Measurements from ENCODE around the gene SGF29. TPM values are rescaled to one million over a fixed set of nuclear protein-coding genes. Genes with fewer than 3 reads are reported as not detected.

The SGF29 gene
- total and polyA plus RNA-seq, 9 of the 15 experiments (the other 6 are each of a cell fraction or from before 2014, with no cell fraction given) = 2.6 to 36.1 (median 21.2) TPM

DNA sequence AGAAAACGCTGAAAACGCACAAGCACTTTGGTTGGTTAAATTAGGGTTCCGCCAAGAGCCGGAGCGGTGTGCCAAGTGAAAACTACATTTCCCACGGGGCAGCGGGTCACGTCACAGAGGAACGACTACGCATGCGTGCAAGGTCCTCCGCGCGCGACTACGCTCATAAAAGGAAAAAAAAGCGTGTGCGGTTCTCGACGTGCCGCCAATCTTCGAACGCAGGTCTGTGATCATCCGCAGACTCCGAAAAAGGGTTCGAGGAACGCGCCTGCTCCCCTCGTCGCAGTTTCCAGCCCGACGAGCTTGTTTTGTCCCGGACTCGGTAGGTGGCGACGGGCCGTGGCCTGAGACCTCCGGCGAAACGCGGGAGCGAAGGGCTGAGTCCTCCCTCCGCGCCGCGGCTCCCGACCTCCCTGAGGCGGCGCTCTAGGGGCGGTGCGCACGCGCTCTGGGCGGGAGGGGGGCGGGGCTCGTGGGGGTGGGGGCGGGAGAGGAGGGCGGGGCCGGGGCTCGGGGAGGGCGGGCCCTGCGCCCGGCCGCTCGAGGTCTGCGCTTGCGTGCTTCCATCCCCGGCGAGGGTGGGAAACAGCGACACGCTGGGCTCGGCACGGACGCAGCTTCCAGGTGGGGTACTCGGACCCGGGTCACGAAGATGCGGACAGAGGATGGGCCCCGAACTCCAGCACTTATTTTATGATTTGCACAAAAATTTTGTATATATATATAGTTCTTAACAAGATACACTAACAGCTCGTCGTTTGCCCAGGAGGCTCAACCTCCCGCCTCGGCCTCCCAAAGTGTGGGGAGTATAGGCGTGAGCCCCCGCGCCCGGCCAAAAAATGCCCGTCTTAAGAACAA, at the start of gene SGF29 (continued):
- TF ChIP-seq POLR2A (conservative IDR thresholded peaks at IDR 0.05) (peak; percentile 99), CBX5 (IDR thresholded peaks at IDR 0.05; ENCODE audit: borderline replicate concordance, low read depth) (no peak), ZNF79 (CRISPR knock-in tag; IDR thresholded peaks at IDR 0.05; ENCODE audit: low read depth) (no peak), SAP30 (IDR thresholded peaks at IDR 0.05; ENCODE audit: borderline replicate concordance, insufficient read depth, low read depth, low read length, poor library complexity, severe bottlenecking) (no peak), KDM4B (IDR thresholded peaks at IDR 0.05; ENCODE audit: borderline replicate concordance in 2 of 2, low read depth in 1 of 2) (peak in 1 of 2 experiments; percentile 81; a peak in 1 of 4 replicates), POLR2B (IDR thresholded peaks at IDR 0.05; ENCODE audit: low read depth, partially characterized antibody) (peak; percentile 90), RFX5 (IDR thresholded peaks at IDR 0.05; ENCODE audit: low read depth, low read length) (no peak), SMARCA4 (IDR thresholded peaks at IDR 0.05) (no peak), KLF1 (tag; IDR thresholded peaks at IDR 0.05) (no peak), HNRNPUL1 (IDR thresholded peaks at IDR 0.05; ENCODE audit: low read length) (no peak), KDM2B (CRISPR knock-in tag; IDR thresholded peaks at IDR 0.05) (0 out of 2 replicates have a peak, but pooled peaks have one; percentile 46), SP2 (IDR thresholded peaks at IDR 0.05; ENCODE audit: extremely low read depth, low read depth, low read length, poor library complexity, severe bottlenecking) (peak; percentile 87), ZSCAN29 (IDR thresholded peaks at IDR 0.05) (no peak), ZNF699 (CRISPR knock-in tag; IDR thresholded peaks at IDR 0.05; ENCODE audit: insufficient replicate concordance) (no peak), ZNF586 (CRISPR knock-in tag; conservative IDR thresholded peaks at IDR 0.05) (no peak), BRF1 (IDR thresholded peaks at IDR 0.05; ENCODE audit: borderline replicate concordance, extremely low read depth, insufficient read length) (no peak), BDP1 (IDR thresholded peaks at IDR 0.05; ENCODE audit: insufficient read depth, insufficient read length) (no peak)
- TF ChIP-seq, protein P1, sequence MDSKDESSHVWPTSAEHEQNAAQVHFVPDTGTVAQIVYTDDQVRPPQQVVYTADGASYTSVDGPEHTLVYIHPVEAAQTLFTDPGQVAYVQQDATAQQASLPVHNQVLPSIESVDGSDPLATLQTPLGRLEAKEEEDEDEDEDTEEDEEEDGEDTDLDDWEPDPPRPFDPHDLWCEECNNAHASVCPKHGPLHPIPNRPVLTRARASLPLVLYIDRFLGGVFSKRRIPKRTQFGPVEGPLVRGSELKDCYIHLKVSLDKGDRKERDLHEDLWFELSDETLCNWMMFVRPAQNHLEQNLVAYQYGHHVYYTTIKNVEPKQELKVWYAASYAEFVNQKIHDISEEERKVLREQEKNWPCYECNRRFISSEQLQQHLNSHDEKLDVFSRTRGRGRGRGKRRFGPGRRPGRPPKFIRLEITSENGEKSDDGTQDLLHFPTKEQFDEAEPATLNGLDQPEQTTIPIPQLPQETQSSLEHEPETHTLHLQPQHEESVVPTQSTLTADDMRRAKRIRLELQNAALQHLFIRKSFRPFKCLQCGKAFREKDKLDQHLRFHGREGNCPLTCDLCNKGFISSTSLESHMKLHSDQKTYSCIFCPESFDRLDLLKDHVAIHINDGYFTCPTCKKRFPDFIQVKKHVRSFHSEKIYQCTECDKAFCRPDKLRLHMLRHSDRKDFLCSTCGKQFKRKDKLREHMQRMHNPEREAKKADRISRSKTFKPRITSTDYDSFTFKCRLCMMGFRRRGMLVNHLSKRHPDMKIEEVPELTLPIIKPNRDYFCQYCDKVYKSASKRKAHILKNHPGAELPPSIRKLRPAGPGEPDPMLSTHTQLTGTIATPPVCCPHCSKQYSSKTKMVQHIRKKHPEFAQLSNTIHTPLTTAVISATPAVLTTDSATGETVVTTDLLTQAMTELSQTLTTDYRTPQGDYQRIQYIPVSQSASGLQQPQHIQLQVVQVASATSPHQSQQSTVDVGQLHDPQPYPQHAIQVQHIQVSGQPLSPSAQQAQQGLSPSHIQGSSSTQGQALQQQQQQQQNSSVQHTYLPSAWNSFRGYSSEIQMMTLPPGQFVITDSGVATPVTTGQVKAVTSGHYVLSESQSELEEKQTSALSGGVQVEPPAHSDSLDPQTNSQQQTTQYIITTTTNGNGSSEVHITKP (IDR thresholded peaks at IDR 0.05; ENCODE audit: partially characterized antibody) = no peak
- TF ChIP-seq, protein P2, sequence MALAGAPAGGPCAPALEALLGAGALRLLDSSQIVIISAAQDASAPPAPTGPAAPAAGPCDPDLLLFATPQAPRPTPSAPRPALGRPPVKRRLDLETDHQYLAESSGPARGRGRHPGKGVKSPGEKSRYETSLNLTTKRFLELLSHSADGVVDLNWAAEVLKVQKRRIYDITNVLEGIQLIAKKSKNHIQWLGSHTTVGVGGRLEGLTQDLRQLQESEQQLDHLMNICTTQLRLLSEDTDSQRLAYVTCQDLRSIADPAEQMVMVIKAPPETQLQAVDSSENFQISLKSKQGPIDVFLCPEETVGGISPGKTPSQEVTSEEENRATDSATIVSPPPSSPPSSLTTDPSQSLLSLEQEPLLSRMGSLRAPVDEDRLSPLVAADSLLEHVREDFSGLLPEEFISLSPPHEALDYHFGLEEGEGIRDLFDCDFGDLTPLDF (CRISPR knock-in tag; IDR thresholded peaks at IDR 0.05) = no peak
- TF ChIP-seq, protein P3, sequence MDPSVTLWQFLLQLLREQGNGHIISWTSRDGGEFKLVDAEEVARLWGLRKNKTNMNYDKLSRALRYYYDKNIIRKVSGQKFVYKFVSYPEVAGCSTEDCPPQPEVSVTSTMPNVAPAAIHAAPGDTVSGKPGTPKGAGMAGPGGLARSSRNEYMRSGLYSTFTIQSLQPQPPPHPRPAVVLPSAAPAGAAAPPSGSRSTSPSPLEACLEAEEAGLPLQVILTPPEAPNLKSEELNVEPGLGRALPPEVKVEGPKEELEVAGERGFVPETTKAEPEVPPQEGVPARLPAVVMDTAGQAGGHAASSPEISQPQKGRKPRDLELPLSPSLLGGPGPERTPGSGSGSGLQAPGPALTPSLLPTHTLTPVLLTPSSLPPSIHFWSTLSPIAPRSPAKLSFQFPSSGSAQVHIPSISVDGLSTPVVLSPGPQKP (CRISPR knock-in tag; IDR thresholded peaks at IDR 0.05) = no peak
